Esophagus squamous epithelium (tissue), 4 donors: ENCODE results near the gene SUPT3H.

ENCODE experiments used
- CTCF ChIP-seq, 6 experiments: fragments of 450-650 bp in 4 of 6; fragments of 200-600 bp in 2 of 6; sonication (generic) in 2 of 6; IDR thresholded peaks; one replicate each; pipeline ENCODE4 v1.5.1; 2016 to 2019; ENCODE audit warnings: antibody characterized with exemption in 6 of 6, mild to moderate bottlenecking in 4 of 6, moderate library complexity in 4 of 6
- POLR2A ChIP-seq, 4 donors: fragments of 450-650 bp; IDR thresholded peaks; one replicate each; pipeline ENCODE4 v1.6.1; 2017; ENCODE audit warnings: antibody characterized with exemption in 4 of 4, mild to moderate bottlenecking in 4 of 4, moderate library complexity in 3 of 4

GRCh38 chr6:44867571-44868334, 510.0 kb downstream of the SUPT3H start:
- TF ChIP-seq CTCF (IDR thresholded peaks at IDR 0.05) = no peak
- TF ChIP-seq POLR2A (IDR thresholded peaks at IDR 0.05) = no peak
